HepG2 (cell line): ENCODE data around the gene VWA1. TPM values are rescaled to one million over a fixed set of nuclear protein-coding genes. Genes with fewer than 3 reads are reported as not detected.

Source experiments
- ARID4A ChIP-seq: sonication (generic); formaldehyde crosslinking; IDR thresholded peaks from 2 replicates; pipeline ENCODE4 v1.5.0; 2020; ENCODE audit warnings: mild to moderate bottlenecking, missing genetic modification reagents, borderline replicate concordance
- CBFB ChIP-seq: sonication (generic); formaldehyde crosslinking; IDR thresholded peaks from 2 replicates; pipeline ENCODE4 v1.4.0; 2020; ENCODE audit warnings: missing genetic modification reagents
- GMEB1 ChIP-seq: sonication (generic); formaldehyde crosslinking; IDR thresholded peaks from 2 replicates; pipeline ENCODE4 v1.5.1; 2020; ENCODE audit warnings: missing genetic modification reagents, mild to moderate bottlenecking, borderline replicate concordance
- HDAC2 ChIP-seq: sonication (generic); formaldehyde crosslinking; IDR thresholded peaks from 2 replicates; pipeline ENCODE4 v1.4.0; 2020; ENCODE audit warnings: missing genetic modification reagents
- HNRNPK ChIP-seq: fragments of 200-400 bp; formaldehyde crosslinking; IDR thresholded peaks from 2 replicates; pipeline ENCODE4 v1.6.1; 2018; ENCODE audit warnings: low read length, low read depth, moderate library complexity, mild to moderate bottlenecking; ENCODE audit not compliant: poor library complexity, severe bottlenecking
- IRF2 ChIP-seq: IDR thresholded peaks from 2 replicates; pipeline ENCODE4 v1.6.1; 2018; ENCODE audit warnings: missing genetic modification reagents, missing compliant biosample characterization
- MYNN ChIP-seq: sonication (generic); formaldehyde crosslinking; IDR thresholded peaks from 2 replicates; pipeline ENCODE4 v1.4.0; 2020; ENCODE audit warnings: mild to moderate bottlenecking, low read depth, missing genetic modification reagents
- PAX8 ChIP-seq: sonication (generic); formaldehyde crosslinking; IDR thresholded peaks from 2 replicates; pipeline ENCODE4 v1.8.0; 2022; ENCODE audit warnings: mild to moderate bottlenecking, missing genetic modification reagents, borderline replicate concordance
- PRMT3 ChIP-seq: sonication (generic); formaldehyde crosslinking; IDR thresholded peaks from 2 replicates; pipeline ENCODE4 v1.8.1; 2022; ENCODE audit warnings: low read depth, mild to moderate bottlenecking, moderate library complexity, missing genetic modification reagents, borderline replicate concordance
- RXRA ChIP-seq: sonication (generic); formaldehyde crosslinking; IDR thresholded peaks from 2 replicates; pipeline ENCODE4 v1.5.1; 2020; ENCODE audit warnings: missing genetic modification reagents
- TBL1XR1 ChIP-seq: fragments of 150-350 bp; IDR thresholded peaks from 2 replicates; pipeline ENCODE4 v1.6.1; 2014; ENCODE audit warnings: borderline replicate concordance, low read length; ENCODE audit not compliant: partially characterized antibody
- TFAP4 ChIP-seq: sonication (generic); IDR thresholded peaks from 2 replicates; pipeline ENCODE4 v1.6.1; 2016; ENCODE audit warnings: low read depth, borderline replicate concordance
- ZIK1 ChIP-seq: sonication (generic); formaldehyde crosslinking; IDR thresholded peaks from 2 replicates; pipeline ENCODE4 v1.5.0; 2020; ENCODE audit warnings: mild to moderate bottlenecking, low read depth, missing genetic modification reagents, borderline replicate concordance
- ZSCAN22 ChIP-seq: sonication (generic); formaldehyde crosslinking; IDR thresholded peaks from 2 replicates; pipeline ENCODE4 v1.4.0; 2020; ENCODE audit warnings: mild to moderate bottlenecking, missing genetic modification reagents
- polyA plus RNA-seq, 8 experiments: library from polyadenylated mRNA; depleted of rRNA in 3 of 8; stranded (reverse) in 7 of 8; unstranded in 1 of 8; fragments of >200 nt; fragmentation: Illumina TruSeq in 4 of 8; extraction: Trizol in 4 of 8; gene quantifications; 2 replicates each; pipeline versions ENCODE4 v1.2.1 to v1.2.3, GENCODE V29; 2011 to 2016; ENCODE audit warnings: low read depth in 4 of 8, missing spikeins in 1 of 8, mixed read lengths in 1 of 8; ENCODE audit not compliant: insufficient read depth in 1 of 8
- total RNA-seq, 5 experiments: library from RNA; depleted of rRNA; stranded (reverse); fragments of >200 nt; fragmentation: Illumina TruSeq; extraction: Trizol; gene quantifications; 2 replicates each; pipeline ENCODE4 v1.2.3, GENCODE V29; 2016; ENCODE audit warnings: low read depth in 1 of 5
- TF ChIP-seq, protein P1 (sequence below), 2 experiments: sonication (generic) in 1 of 2; formaldehyde crosslinking in 1 of 2; IDR thresholded peaks; 2 replicates each; pipeline versions ENCODE4 v1.6.1 to v1.9.0; 2014 to 2022; ENCODE audit warnings: antibody characterized with exemption in 1 of 2, borderline replicate concordance in 1 of 2, inconsistent platforms in 1 of 2, low read depth in 1 of 2, missing genetic modification reagents in 1 of 2

VWA1 gene
- total and polyA plus RNA-seq, 2 of the 13 experiments (the other 11 are each of a cell fraction or from before 2014, with no cell fraction given): 40.9 to 57.5 TPM

- TF ChIP-seq, protein P1, sequence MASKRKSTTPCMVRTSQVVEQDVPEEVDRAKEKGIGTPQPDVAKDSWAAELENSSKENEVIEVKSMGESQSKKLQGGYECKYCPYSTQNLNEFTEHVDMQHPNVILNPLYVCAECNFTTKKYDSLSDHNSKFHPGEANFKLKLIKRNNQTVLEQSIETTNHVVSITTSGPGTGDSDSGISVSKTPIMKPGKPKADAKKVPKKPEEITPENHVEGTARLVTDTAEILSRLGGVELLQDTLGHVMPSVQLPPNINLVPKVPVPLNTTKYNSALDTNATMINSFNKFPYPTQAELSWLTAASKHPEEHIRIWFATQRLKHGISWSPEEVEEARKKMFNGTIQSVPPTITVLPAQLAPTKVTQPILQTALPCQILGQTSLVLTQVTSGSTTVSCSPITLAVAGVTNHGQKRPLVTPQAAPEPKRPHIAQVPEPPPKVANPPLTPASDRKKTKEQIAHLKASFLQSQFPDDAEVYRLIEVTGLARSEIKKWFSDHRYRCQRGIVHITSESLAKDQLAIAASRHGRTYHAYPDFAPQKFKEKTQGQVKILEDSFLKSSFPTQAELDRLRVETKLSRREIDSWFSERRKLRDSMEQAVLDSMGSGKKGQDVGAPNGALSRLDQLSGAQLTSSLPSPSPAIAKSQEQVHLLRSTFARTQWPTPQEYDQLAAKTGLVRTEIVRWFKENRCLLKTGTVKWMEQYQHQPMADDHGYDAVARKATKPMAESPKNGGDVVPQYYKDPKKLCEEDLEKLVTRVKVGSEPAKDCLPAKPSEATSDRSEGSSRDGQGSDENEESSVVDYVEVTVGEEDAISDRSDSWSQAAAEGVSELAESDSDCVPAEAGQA (IDR thresholded peaks at IDR 0.05; ENCODE audit: low read depth): no peak
- TF ChIP-seq, protein P1 (CRISPR knock-in tag; IDR thresholded peaks at IDR 0.05; ENCODE audit: borderline replicate concordance): no peak
- peak; percentile 24; the same call in 1 of the 2 replicates for TF ChIP-seq TFAP4
- TF ChIP-seq HDAC2 (CRISPR knock-in tag): 0 out of 2 replicates have a peak, but pooled peaks have one; percentile 35
- no peak for TF ChIP-seq TBL1XR1
- TF ChIP-seq PAX8 (CRISPR knock-in tag): no peak
- no peak for TF ChIP-seq ZSCAN22
- TF ChIP-seq MYNN (CRISPR knock-in tag): no peak
- TF ChIP-seq ARID4A (CRISPR knock-in tag): peak; percentile 68; the same call in 1 of the 2 replicates
- TF ChIP-seq HNRNPK: peak; percentile 68
- peak; percentile 32; the same call in 1 of the 2 replicates for TF ChIP-seq GMEB1 (CRISPR knock-in tag)
- no peak for TF ChIP-seq PRMT3 (CRISPR knock-in tag)
- peak; percentile 65 for TF ChIP-seq RXRA (CRISPR knock-in tag)
- TF ChIP-seq ZIK1: no peak
- no peak for TF ChIP-seq CBFB
- no peak for TF ChIP-seq IRF2
These were observed 9.6 kb upstream of the VWA1 start (continued) for GRCh38 chr1:1425753-1426495.
